ENCODE data around the gene PLOD1. TPM values are rescaled to one million over a fixed set of nuclear protein-coding genes. Genes with fewer than 3 reads are reported as not detected.
A peak's percentile ranks its signal among the peaks of the same experiment; 100 is the strongest.

Gene PLOD1
- polyA plus RNA-seq, 3 donors = 92.9 to 115 (median 94.0) TPM

DNA sequence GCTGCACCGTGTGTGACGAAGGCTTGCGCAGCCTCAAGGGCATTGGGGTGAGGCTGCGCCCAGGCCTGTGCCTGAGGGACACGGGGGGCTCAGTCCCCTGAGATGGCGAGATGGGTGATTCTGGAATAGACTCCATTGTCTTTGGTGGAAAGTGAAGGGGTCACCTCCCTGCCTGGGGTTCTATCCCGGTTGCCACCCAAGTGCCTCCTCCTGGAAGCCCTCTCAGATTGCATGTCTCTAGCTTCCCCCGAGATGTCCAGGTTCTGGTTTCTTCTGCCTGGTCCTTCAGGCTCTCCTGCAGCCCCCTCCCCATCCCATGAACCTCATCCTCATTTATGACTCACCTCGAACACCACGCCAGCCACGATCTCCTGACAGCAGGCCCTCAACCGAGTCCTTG lies 23.4 kb downstream of the PLOD1 start:
- DNase-seq (ENCODE audit: extremely low read depth in 1 of 11, low read depth in 9 of 11, low spot score in 4 of 11) = no peak

DNA sequence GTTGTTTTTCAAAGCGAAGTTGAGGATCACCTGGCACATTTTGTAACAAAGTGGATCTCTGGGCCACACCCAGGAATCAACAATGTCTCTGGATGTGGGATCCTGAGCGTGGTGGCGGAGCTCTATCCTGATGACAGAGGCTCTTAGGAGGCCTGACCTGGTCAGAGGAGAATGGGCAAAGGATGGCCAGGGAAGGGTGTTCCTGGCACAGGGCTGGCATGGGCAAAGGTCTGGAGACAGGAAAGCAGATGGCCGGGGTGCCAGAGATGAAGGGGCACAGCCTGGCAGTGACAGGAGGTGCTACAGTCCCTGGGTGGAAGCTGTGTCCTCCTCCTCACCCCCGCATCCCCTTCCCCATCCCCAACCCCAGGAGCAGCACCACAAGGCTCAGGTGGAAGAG lies 25.8 kb downstream of the PLOD1 start:
- no peak for DNase-seq (ENCODE audit: extremely low read depth in 1 of 11, low read depth in 9 of 11, low spot score in 4 of 11)

DNA sequence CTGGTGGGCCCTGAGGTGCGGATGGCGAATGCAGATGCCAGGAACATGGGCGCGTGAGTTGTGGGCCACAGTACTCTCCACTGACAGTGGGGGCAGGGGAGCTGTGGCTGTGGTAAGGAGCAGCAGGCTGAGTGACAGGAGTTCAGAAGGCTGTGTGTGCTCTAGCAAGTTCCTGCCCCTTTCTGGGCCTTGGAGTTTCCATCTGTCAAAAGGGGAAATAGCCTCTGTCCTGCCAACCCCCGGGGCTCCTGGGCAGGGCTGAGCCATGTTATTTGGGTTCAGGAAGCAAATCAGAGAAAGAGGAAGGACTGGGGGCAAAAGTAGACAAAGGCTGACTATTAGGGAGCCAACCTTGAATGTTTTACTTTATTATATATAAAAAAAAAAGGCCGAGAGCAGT lies 26.2 kb downstream of the PLOD1 start:
- no peak for DNase-seq (ENCODE audit: extremely low read depth in 1 of 11, low read depth in 9 of 11, low spot score in 4 of 11)

DNA sequence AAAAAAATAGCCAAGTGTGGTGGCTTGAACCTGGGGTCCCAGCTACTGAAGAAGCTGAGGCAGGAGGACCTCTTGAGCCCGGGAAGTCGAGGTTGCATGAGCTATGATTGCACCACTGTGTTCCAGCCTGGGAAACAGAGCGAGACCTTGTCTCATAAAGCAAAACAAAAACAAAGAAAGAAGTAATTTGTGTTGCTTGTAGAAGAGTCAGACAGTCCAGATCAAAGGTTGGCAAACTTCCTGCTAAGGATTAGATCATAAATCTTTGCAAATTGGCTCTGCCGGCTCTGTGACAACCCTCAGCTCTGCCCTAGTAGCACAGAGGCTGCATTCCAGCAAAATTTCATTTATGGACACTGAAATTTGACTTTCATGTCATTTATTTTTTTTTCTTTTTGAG lies 26.7 kb downstream of the PLOD1 start:
- DNase-seq (ENCODE audit: extremely low read depth in 1 of 11, low read depth in 9 of 11, low spot score in 4 of 11) = peak in 8 of 11 donors; percentile 47 to 76 (median 57)

DNA sequence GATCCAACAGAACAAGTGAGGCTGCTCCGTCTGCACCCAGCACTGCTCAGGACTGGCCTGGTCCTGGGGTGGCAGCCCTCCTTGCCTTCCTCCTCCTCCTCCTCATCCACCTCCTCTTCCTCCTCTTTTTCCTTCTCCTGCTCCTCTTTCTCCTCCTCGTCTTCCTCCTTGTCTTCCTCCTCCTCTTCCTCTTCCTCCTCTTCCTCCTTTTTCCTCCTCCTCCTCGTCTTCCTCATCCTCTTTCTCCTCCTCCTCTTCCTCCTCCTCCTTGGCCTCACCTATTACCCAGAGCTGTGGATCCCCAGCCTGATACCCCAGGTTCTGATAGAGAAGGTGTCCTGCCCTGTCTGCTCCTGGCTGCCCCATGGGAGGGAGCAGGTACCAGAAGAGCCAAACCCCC lies 29.1 kb downstream of the PLOD1 start:
- no peak for DNase-seq (ENCODE audit: extremely low read depth in 1 of 11, low read depth in 9 of 11, low spot score in 4 of 11)

DNA sequence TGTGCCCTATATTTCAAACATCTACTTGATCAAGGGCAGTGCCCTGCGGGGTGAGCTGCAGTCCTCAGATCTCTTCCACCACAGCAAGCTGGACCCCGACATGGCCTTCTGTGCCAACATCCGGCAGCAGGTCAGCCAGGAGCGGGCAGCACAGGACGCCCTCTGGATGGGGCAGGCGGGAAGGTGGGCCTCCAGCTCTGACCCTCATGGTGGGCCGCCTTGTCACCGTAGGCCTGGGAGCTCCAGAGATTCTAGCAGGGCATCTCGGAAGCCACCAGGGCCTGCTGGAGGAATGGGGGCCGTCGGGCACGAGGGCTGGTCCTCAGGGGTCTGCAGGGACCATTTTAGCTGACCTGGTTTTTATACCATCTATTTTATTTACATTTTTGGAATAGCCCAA lies 30.1 kb downstream of the PLOD1 start:
- DNase-seq (ENCODE audit: extremely low read depth in 1 of 11, low read depth in 9 of 11, low spot score in 4 of 11) = no peak

DNA sequence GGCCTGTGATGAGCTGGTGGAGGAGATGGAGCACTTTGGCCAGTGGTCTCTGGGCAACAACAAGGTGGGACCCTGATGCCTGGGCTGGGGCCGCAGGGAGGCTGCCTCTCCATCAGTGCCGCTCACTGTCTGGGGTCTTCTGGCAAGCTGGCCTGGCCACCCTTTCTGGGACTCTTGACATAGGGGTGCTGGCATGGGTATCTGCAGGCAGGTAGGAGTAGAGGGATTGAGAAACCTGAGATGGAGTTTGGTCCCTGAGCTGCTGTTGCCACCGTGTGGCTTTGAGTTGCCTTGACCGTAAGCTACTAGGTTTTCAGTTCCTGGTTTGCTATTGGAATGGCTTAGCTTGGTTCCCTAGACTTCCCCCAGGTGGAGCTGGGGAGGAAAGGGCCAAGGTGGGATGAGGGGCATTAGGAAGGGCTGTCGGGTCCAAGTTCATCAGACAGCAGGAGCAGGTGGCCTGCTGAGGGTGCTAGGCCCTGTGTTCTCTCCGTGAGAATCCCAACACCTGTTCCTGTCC lies 32.6 kb downstream of the PLOD1 start:
- DNase-seq (ENCODE audit: extremely low read depth in 1 of 11, low read depth in 9 of 11, low spot score in 4 of 11) = peak in 9 of 11 donors; percentile 23 to 59 (median 44)

DNA sequence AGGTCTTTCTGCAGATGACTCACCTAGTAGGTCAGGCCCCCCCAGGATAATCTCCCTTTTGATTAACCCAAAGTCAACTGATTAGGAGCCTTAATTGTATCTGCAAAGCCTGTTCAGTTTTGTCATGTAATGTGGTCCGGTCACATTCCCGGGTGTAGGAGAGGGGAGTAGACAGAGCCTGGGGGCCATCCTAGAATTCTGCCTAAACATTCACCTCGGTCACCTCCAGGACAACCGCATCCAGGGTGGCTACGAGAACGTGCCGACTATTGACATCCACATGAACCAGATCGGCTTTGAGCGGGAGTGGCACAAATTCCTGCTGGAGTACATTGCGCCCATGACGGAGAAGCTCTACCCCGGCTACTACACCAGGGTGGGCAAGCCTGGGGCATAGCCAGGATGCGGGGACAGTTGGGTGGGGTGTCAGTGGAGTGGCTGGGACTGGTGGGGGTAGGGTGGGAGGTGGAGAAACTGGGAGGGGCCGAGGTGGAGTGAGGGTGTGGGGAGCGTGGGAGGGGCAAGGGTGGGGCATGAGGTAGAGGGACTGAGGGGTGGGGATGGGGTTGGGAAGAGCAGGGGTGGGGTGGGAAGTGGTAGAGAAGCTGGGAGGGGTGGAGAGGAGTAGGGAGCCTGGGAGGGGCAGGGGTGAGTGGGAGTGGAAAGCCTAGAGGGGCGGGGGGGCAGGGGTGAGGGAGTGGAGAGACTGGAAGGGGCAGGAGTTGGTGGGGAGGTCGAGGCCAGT lies 36.1 kb downstream of the PLOD1 start:
- DNase-seq (ENCODE audit: extremely low read depth in 1 of 11, low read depth in 9 of 11, low spot score in 4 of 11) = no peak

DNA sequence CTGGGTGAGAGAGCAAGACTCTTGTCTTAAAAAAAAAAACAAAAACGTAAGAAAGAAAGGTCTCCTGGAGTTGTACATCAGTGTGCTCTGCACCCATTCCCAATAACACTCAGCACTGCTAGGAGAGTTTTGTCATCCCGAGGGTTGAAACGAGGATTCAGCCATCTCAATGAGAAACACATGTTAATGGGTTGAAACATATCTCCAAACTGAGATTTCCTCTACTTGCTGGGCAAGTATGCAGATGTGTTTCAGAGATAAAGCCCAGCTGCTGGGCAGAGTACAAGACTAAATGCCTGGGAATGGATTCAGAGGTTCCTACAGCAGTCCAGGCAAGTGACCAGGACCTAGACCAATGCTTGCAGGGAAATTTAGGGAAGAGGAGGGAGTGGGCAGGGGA lies 43.1 kb downstream of the PLOD1 start:
- DNase-seq (ENCODE audit: extremely low read depth in 1 of 11, low read depth in 9 of 11, low spot score in 4 of 11) = no peak

DNA sequence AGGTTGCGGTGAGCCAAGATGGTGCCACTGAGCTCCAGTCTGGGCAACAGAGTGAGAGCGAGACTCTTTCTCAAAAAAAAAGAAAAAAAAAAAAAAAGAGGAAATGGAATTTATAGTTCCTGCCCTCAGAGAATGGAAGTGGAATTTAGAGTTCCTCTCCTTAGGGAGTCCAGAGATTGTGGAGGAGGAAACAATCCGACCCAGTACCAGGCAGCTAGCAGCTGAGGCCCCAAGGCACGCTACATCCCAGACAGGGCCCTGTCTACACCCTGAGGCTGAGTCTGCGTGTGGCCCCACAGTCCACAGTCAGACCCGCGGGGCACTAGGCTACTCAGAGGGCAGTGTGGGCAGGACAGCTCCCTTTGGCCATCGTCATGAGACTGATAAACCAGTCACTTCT lies 43.8 kb downstream of the PLOD1 start:
- no peak for DNase-seq (ENCODE audit: extremely low read depth in 1 of 11, low read depth in 9 of 11, low spot score in 4 of 11)

DNA sequence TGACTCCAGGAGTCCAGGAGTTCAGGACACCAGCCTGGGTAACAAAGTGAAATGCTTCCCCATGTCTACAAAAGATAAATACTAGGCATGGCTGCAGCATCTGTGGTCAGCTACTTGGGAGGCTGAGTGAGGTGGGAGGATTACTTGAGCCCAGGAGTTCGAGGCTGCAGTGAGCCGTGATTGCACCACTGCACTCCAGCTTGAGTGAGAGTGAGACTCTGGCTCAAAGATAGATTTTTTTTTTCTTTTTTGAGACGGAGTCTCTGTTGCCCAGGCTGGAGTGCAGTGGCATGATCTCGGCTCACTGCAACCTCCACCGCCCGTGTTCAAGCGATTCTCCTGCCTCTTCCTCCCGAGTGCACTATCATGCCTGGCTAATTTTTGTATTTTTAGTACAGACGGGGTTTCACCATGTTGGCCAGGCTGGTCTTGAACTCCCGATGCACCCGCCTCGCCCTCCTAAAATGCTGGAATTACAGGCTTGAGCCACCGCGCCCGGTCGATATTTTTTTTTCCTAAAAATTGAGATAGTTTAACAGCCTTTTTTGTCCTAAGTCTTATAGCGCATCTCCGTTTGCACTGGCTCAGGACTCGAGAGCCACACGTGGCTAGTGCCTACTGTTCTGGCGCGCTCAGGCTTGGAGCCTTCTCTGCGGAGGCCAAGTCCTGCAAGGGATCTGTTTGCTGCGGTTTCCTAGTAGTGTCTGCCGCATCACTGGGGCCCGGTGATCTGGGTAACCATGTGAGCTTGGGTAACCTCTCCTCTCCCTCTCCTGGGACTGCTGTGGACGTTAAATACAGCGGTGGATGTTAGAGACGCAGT lies 44.7 kb downstream of the PLOD1 start:
- DNase-seq (ENCODE audit: extremely low read depth in 1 of 11, low read depth in 9 of 11, low spot score in 4 of 11) = no peak

DNA sequence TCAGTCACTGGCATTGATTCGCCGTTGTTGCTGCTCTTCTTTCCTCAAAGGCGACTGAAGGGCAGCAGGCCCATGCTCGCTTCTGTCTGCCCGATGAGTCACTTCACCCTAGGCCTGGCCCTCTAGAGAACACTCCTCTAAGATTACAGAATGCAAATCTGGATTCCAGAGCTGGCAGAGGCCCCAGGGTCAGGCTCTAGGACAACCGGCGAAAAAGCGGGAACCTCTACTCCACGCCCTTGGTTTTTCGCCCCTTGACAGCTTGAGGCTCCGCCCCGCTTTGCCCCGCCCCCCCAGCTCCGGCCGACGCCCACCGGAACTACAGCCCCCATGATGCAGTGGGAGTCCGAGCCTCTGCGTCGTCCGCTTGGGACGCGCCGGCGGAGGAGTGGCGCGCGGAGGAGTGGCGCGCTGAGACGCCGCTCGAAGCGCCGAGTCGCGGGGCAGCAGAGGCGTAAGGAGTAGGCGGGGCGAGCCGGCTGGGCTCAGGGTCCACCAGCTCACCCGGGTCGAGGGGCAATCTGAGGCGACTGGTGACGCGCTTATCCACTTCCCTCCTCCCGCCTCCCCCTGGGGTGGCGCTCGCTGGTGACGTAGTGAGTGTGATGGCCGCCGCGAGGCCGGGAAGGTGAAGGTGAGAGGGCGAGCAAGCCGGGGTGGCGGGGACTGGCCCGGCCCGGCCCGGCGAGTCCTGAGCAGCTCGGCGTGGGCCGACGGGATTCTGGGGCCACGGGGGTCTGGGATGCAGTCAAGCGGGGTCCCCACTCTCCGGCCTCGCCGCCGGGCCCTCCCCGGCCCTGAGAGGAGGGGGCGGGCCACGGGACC lies 45.5 kb downstream of the PLOD1 start, which contains the start of gene MFN2:
MFN2 (plus strand) TSS at position 594 of the 825 bp plus-strand sequence. CDS start 8,725 bp downstream, outside the sequence.
- DNase-seq (ENCODE audit: extremely low read depth in 1 of 11, low read depth in 9 of 11, low spot score in 4 of 11) = peak; percentile 92 to 97 (median 96)

DNA sequence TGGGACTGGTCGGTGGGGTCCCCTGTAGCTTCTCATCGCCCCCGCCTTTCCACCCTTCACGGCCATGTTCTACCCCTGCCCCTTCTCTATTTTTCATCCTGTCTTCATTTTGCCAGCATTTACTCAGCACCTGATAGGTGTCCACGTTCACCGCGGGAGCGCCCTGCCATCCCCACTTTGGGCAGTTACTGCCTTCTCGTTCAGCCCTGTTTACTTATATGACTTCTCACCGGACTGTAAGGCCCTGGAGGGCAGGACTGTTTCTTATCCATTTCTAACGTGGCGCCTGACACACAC lies 46.1 kb downstream of the PLOD1 start:
- no peak for DNase-seq (ENCODE audit: extremely low read depth in 1 of 11, low read depth in 9 of 11, low spot score in 4 of 11)

DNA sequence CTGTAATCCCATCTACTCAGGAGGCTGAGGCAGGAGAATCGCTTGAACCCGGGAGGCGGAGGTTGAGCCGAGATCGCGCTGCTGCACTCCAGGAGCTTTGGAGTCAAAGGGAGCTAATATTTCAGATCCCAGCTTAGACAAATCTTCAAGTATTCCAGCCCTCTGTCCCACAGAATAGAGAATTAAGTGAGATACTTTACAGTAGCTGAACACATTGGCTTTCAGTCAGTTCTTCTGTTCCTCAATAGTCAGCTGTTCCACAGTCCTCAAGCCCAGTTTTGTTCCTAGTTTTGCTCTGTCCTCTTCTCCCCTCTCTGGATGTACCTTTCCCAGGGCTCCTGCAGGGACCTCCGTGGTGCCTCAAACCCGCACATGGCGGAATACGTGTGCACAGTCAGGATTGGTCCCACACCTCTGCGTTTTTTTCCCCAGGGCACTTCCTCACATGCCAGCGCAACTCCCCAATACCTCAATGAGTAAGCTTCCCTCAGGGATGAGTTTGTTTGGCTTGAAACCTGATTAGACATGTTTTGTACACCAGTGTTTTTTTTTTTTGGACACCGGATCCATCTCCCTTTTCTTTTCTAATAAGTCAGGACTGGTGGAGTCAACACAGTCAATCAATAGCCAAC lies 47.0 kb downstream of the PLOD1 start:
- no peak for DNase-seq (ENCODE audit: extremely low read depth in 1 of 11, low read depth in 9 of 11, low spot score in 4 of 11)

DNA sequence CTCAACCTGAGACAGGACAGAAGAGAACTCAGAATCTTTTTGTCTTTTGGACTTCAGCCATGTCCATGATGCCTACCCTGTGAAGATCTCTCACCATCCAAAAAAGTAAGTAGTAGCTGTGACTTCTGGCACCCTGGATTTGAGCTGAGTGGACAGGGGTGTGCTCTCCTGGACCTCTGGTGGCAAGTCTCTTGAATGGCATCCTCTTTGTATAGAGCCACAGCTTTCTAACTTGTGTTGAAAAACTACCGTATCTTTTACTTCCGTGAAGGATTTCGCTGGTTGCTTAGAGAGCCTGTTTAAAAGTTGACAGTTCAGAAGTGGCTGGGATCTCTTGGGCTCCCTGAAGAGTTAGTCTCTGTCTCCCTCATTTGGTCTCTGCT lies 47.5 kb downstream of the PLOD1 start:
- no peak for DNase-seq (ENCODE audit: extremely low read depth in 1 of 11, low read depth in 9 of 11, low spot score in 4 of 11)

DNA sequence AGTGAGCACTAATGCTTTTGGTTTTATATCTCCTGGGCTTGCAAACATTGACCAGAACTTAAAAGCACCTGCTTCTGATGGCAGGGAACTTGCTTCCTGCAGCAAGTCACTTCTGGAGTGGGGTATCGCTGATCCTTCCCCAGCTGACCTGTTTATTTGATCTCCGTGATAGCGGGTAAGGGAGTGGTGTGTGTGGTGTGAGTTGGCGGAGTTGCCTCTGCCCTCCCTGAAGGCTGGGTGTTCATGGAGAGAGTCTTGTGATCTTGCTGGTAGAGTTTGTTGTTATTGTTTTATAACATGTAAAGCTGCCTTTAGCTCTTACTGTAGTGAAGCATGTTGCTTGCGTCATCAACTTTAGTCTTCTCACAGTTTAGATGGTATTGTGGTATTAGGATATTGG lies 49.6 kb downstream of the PLOD1 start:
- DNase-seq (ENCODE audit: extremely low read depth in 1 of 11, low read depth in 9 of 11, low spot score in 4 of 11) = no peak

DNA sequence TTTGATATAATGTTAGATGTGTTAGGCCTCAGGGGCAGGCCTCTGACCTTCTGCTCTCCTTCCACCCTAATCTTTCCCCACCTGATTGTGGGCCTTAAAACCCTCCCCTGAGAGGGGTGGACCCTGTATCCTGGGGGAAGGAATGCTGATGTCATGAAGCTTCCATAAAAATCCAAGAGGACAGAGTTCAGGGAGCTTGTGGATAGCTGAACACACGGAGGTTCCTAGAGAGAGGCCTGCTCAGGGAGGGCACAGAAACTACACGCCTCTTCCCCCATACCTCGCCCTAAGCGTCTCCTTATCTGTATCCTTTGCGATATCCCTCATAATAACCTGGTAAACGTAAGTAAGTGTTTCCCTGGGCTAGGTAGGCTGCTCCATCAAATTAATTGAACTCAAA lies 50.1 kb downstream of the PLOD1 start:
- no peak for DNase-seq (ENCODE audit: extremely low read depth in 1 of 11, low read depth in 9 of 11, low spot score in 4 of 11)

DNA sequence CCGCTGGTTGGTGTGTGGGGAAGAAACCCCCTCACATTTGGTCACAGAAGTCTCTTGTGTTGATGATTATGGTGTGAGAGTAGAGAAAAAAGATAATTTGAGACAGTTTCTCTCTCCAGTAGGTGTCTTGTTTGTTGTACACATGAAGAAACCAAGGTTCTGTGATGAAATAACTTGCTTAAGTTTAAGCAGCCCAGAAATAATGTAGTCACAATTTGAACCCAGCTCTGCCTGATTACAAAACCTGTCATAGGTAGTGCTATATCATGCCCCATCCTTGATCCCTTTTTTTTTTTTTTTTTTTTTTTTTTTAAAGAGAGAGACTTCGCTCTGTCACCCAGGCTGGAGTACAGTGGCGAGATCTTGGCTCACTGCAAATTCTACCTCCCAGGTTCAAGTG lies 50.7 kb downstream of the PLOD1 start:
- DNase-seq (ENCODE audit: extremely low read depth in 1 of 11, low read depth in 9 of 11, low spot score in 4 of 11) = no peak

DNA sequence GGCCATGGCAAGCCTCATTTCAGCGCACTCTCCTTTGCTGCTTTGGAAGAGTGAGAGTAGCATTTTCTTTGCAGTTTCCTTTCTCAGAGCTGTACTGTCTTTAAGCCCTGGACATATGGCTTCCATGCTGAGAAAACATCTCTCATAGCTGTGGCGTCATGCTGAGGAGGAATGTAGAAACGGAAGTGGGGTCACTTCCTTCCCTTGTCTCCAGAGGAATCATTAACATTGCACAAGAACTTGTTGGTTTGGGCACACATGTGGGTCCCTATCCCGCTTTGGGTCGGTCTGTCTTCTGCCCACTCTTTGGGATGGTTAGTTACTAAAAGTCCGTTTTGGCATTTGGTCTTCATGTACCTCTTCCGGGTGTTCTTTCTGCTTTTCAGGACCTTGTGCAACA lies 51.3 kb downstream of the PLOD1 start:
- no peak for DNase-seq (ENCODE audit: extremely low read depth in 1 of 11, low read depth in 9 of 11, low spot score in 4 of 11)

Measured in renal cortex interstitium (tissue), 11 donors.